C4-2B (cell line): ENCODE data around the gene PTPRD.

Experiments used
- CTCF ChIP-seq: fragments of 450-650 bp; conservative IDR thresholded peaks from 2 replicates; pipeline ENCODE4 v1.5.1; 2017; ENCODE audit warnings: mild to moderate bottlenecking
- ZFX ChIP-seq: fragments of 450-650 bp; IDR thresholded peaks from 2 replicates; pipeline ENCODE4 v1.6.1; 2017

DNA sequence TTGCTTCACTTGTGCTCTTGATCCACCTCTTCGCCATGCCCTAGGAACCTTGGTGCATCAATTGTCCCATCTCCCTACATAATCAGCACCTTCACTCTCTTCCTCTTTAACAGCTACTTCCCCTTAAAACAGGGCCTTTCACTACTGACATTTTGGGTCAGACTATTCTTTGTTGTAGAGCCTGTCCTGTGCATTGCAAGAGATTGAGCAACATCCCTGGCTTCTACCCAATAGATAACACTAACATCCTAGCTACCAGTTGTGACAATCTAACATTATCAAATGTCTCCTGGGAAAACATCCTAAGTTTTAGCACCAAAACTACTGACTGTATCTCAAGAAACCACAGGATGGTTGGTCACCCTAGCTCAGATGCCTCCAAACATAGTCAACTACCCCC, 1958.9 kb downstream of the PTPRD start:
- TF ChIP-seq CTCF: no peak
- TF ChIP-seq ZFX: no peak
